H1 (cell line): ENCODE data around the gene PLCB1. TPM values are rescaled to one million over a fixed set of nuclear protein-coding genes. Genes with fewer than 3 reads are reported as not detected.

Source experiments
- ASH2L ChIP-seq: fragments of 200-600, 300-600 bp; sonication (generic); IDR thresholded peaks from one replicate; pipeline ENCODE4 v1.7.1; 2017; ENCODE audit warnings: low read length
- BCL11A ChIP-seq, 2 experiments: IDR thresholded peaks; one replicate each; pipeline ENCODE4 v1.6.1; 2011; ENCODE audit warnings: low read depth in 2 of 2, low read length in 2 of 2, mild to moderate bottlenecking in 2 of 2
- CHD1 ChIP-seq: IDR thresholded peaks from 2 replicates; pipeline ENCODE4 v1.6.1; 2012; ENCODE audit warnings: low read depth, low read length, improper control_type of control experiment
- CHD7 ChIP-seq: fragments of 300-600 bp; sonication (generic); IDR thresholded peaks from 2 replicates; pipeline ENCODE4 v1.7.1; 2012; ENCODE audit warnings: low read length, moderate library complexity, mild to moderate bottlenecking, inconsistent platforms; ENCODE audit not compliant: insufficient replicate concordance
- KDM5A ChIP-seq: fragments of 200-600 bp; IDR thresholded peaks from 2 replicates; pipeline ENCODE4 v1.7.1; 2012; ENCODE audit warnings: mild to moderate bottlenecking, low read length, inconsistent platforms, mixed read lengths
- MAFK ChIP-seq: IDR thresholded peaks from 2 replicates; pipeline ENCODE4 v1.6.1; 2012; ENCODE audit warnings: low read depth, mild to moderate bottlenecking, improper control_type of control experiment, low read length
- MAX ChIP-seq: IDR thresholded peaks from 2 replicates; pipeline ENCODE4 v1.6.1; 2012; ENCODE audit warnings: inconsistent platforms
- RXRA ChIP-seq: IDR thresholded peaks from 2 replicates; pipeline ENCODE4 v1.6.1; 2011; ENCODE audit warnings: low read depth, mild to moderate bottlenecking, low read length, moderate library complexity; ENCODE audit not compliant: insufficient read depth
- SAP30 ChIP-seq: fragments of 300-600 bp; sonication (generic); IDR thresholded peaks from 2 replicates; pipeline ENCODE4 v1.7.1; 2012; ENCODE audit warnings: low read length, moderate library complexity, mild to moderate bottlenecking, inconsistent platforms; ENCODE audit not compliant: insufficient read depth, insufficient replicate concordance
- SRF ChIP-seq: IDR thresholded peaks from 2 replicates; pipeline ENCODE4 v1.6.1; 2011; ENCODE audit warnings: mild to moderate bottlenecking, low read depth, low read length, moderate library complexity
- TCF12 ChIP-seq: IDR thresholded peaks from 2 replicates; pipeline ENCODE4 v1.6.1; 2011; ENCODE audit warnings: low read depth, mild to moderate bottlenecking, low read length
- polyA plus RNA-seq, 7 experiments: library from polyadenylated mRNA; depleted of rRNA in 3 of 7; stranded (reverse) in 5 of 7; unstranded in 2 of 7; fragments of >200 nt in 5 of 7; fragments of 200-250 nt in 2 of 7; gene quantifications; 1 replicate in 5 of 7; 2 replicates in 1 of 7; 4 replicates in 1 of 7; pipeline versions ENCODE4 v1.2.1 to v1.2.3, GENCODE V29; 2011 to 2013; ENCODE audit warnings: missing spikeins in 2 of 7, mixed read lengths in 2 of 7
- total RNA-seq: library from RNA; stranded (reverse); fragmentation: NEBNext Ultra II Directional; extraction: Animal tissue kit (Norgen Biotek cat#: 25700); gene quantifications from 2 replicates; pipeline ENCODE4 v1.2.1, GENCODE V29; 2021

PLCB1 gene
- total and polyA plus RNA-seq, 2 of the 8 experiments (the other 6 are each of a cell fraction or from before 2014, with no cell fraction given) = 2.6 to 9.1 TPM

GRCh38 chr20:8304124-8304816, 172.2 kb downstream of the PLCB1 start (continued):
- no peak for TF ChIP-seq CHD7
- no peak for TF ChIP-seq SAP30
- no peak for TF ChIP-seq TCF12
- no peak for TF ChIP-seq RXRA
- TF ChIP-seq BCL11A (IDR thresholded peaks at IDR 0.05; ENCODE audit: low read depth in 2 of 2, low read length in 2 of 2) = no peak
- TF ChIP-seq MAX = no peak
- TF ChIP-seq KDM5A = no peak
- TF ChIP-seq SRF = no peak
- no peak for TF ChIP-seq CHD1
- TF ChIP-seq ASH2L = no peak
- no peak for TF ChIP-seq MAFK
